Mesenchymal stem cell (in vitro differentiated cells and primary cell): ENCODE data around the gene ECE1.

Experiments used
- DNase-seq: peaks from one replicate; pipeline ENCODE4 v3.0.0-alpha.2; 2013
- H2AFZ ChIP-seq: one replicate; pipeline ENCODE4 v1.6.1; 2013; ENCODE audit warnings: low read depth, mild to moderate bottlenecking, control low read depth, inconsistent platforms, low read length, moderate library complexity
- H2AK5ac ChIP-seq: 2 replicates; pipeline ENCODE4 v1.6.1; 2013; ENCODE audit warnings: low read length, moderate library complexity, mild to moderate bottlenecking, inconsistent platforms; ENCODE audit not compliant: severe bottlenecking
- H2BK120ac ChIP-seq: one replicate; pipeline ENCODE4 v1.6.1; 2013; ENCODE audit warnings: low read depth, mild to moderate bottlenecking, inconsistent platforms, low read length, moderate library complexity
- H2BK12ac ChIP-seq, 2 experiments: one replicate each; pipeline ENCODE4 v1.6.1; 2013; ENCODE audit warnings: inconsistent platforms in 2 of 2, low read length in 2 of 2, mild to moderate bottlenecking in 2 of 2, moderate library complexity in 2 of 2, control low read depth in 1 of 2
- H2BK15ac ChIP-seq: one replicate; pipeline ENCODE4 v1.6.1; 2013; ENCODE audit warnings: mild to moderate bottlenecking, low read depth, inconsistent platforms; ENCODE audit not compliant: poor library complexity, severe bottlenecking
- H2BK5ac ChIP-seq: 2 replicates; pipeline ENCODE4 v1.6.1; 2013; ENCODE audit warnings: low read depth, mild to moderate bottlenecking, low read length, control low read depth, inconsistent platforms; ENCODE audit not compliant: poor library complexity, severe bottlenecking
- H3K14ac ChIP-seq, 2 experiments: one replicate each; pipeline ENCODE4 v1.6.1; 2013; ENCODE audit warnings: inconsistent platforms in 2 of 2, low read length in 2 of 2, control low read depth in 1 of 2, mild to moderate bottlenecking in 1 of 2, moderate library complexity in 1 of 2
- H3K18ac ChIP-seq, 2 experiments: one replicate each; pipeline ENCODE4 v1.6.1; 2013; ENCODE audit warnings: inconsistent platforms in 2 of 2, low read length in 2 of 2, control low read depth in 1 of 2, low read depth in 1 of 2, mild to moderate bottlenecking in 1 of 2
- H3K23ac ChIP-seq, 2 experiments: one replicate each; pipeline ENCODE4 v1.6.1; 2013; ENCODE audit warnings: inconsistent platforms in 2 of 2, low read length in 2 of 2, mild to moderate bottlenecking in 2 of 2, moderate library complexity in 2 of 2, control low read depth in 1 of 2
- H3K27ac ChIP-seq: 2 replicates; pipeline ENCODE4 v1.5.1; 2013; ENCODE audit warnings: mild to moderate bottlenecking, moderate library complexity, low read length, control low read depth, inconsistent platforms; ENCODE audit not compliant: poor library complexity, severe bottlenecking
- H3K27me3 ChIP-seq, 2 experiments: 2 replicates each; pipeline versions ENCODE4 v1.6.1 to v1.7.0; 2013; ENCODE audit warnings: low read length in 2 of 2, mild to moderate bottlenecking in 2 of 2, moderate library complexity in 2 of 2, control low read depth in 1 of 2, inconsistent platforms in 1 of 2; ENCODE audit not compliant: control insufficient read depth in 1 of 2, insufficient read depth in 1 of 2
- H3K36me3 ChIP-seq, 2 experiments: 2 replicates each; pipeline versions ENCODE4 v1.6.1 to v1.7.0; 2013; ENCODE audit warnings: low read length in 2 of 2, control low read depth in 1 of 2, inconsistent platforms in 1 of 2, low read depth in 1 of 2, mild to moderate bottlenecking in 1 of 2; ENCODE audit not compliant: insufficient read depth in 2 of 2, control insufficient read depth in 1 of 2
- H3K4ac ChIP-seq, 2 experiments: one replicate each; pipeline ENCODE4 v1.6.1; 2013; ENCODE audit warnings: inconsistent platforms in 2 of 2, low read length in 2 of 2, mild to moderate bottlenecking in 2 of 2, moderate library complexity in 2 of 2, control low read depth in 1 of 2, low read depth in 1 of 2
- H3K4me1 ChIP-seq: 2 replicates; pipeline ENCODE4 v1.6.1; 2013; ENCODE audit warnings: low read depth, low read length, control low read depth; ENCODE audit not compliant: control insufficient read depth, insufficient read depth
- H3K4me2 ChIP-seq: 2 replicates; pipeline ENCODE4 v1.6.1; 2013; ENCODE audit warnings: low read length, mild to moderate bottlenecking, inconsistent platforms; ENCODE audit not compliant: poor library complexity, severe bottlenecking
- H3K4me3 ChIP-seq, 2 experiments: 2 replicates each; pipeline versions ENCODE4 v1.5.1 to v1.7.0; 2013; ENCODE audit warnings: low read length in 2 of 2, mild to moderate bottlenecking in 2 of 2, control low read depth in 1 of 2, low read depth in 1 of 2; ENCODE audit not compliant: insufficient read depth in 1 of 2
- H3K79me1 ChIP-seq: replicated peaks from 2 replicates; pipeline ENCODE4 v1.6.1; 2013; ENCODE audit warnings: mild to moderate bottlenecking, control low read depth, low read length, inconsistent platforms; ENCODE audit not compliant: poor library complexity, severe bottlenecking
- H3K9ac ChIP-seq: 2 replicates; pipeline ENCODE4 v1.7.0; 2013; ENCODE audit warnings: mild to moderate bottlenecking, low read length, moderate library complexity
- H3K9me3 ChIP-seq: 2 replicates; pipeline ENCODE4 v1.7.0; 2013; ENCODE audit warnings: mild to moderate bottlenecking, low read length; ENCODE audit not compliant: control insufficient read depth
- H4K8ac ChIP-seq: one replicate; pipeline ENCODE4 v1.6.1; 2013; ENCODE audit warnings: inconsistent platforms, mild to moderate bottlenecking, low read length, moderate library complexity
- H4K91ac ChIP-seq: one replicate; pipeline ENCODE4 v1.6.1; 2013; ENCODE audit warnings: mild to moderate bottlenecking, low read length, inconsistent platforms
- WGBS: methylation state at CpG from one replicate; pipeline ENCODE4 v1.1.7; 2013; ENCODE audit warnings: mixed read lengths; 5-methylcytosine and 5-hydroxymethylcytosine counted together

The ECE1 gene

GRCh38 chr1:21255284-21255942 lies 34.9 kb downstream of the ECE1 start:
- peak overlapping the region; percentile 61 for H4K8ac ChIP-seq
- WGBS: 58% methylated on average over 11 of the region's 11 CpGs
- DNase-seq: peak; percentile 91
- peaks cover 3% of the 10 kb centered on the region for H3K79me1 ChIP-seq
- peak overlapping the region; percentile 66 for H3K9ac ChIP-seq
- no peak overlapping the region for H2AK5ac ChIP-seq
- no peak overlapping the region for H3K14ac ChIP-seq
- H3K4me3 ChIP-seq: no peak overlapping the region
- H2AFZ ChIP-seq: no peak overlapping the region
- H2BK5ac ChIP-seq: no peak overlapping the region
- H2BK12ac ChIP-seq: no peak overlapping the region
- no peaks in the 10 kb centered on the region for H3K27me3 ChIP-seq
- peaks cover 63 to 65% of the 10 kb centered on the region in 2 experiments for H3K36me3 ChIP-seq
- H2BK120ac ChIP-seq: no peak overlapping the region
- H3K27ac ChIP-seq: no peak overlapping the region
- H3K18ac ChIP-seq: no peak overlapping the region
- no peak overlapping the region for H3K4ac ChIP-seq
- no peak overlapping the region for H4K91ac ChIP-seq
- no peak overlapping the region for H2BK15ac ChIP-seq
- H3K23ac ChIP-seq: no peak overlapping the region
- no peak overlapping the region for H3K4me2 ChIP-seq
- peaks cover 21% of the 10 kb centered on the region for H3K4me1 ChIP-seq
- H3K9me3 ChIP-seq: no peaks in the 10 kb centered on the region

GRCh38 chr1:21254335-21254951 lies 35.8 kb downstream of the ECE1 start:
- Histone ChIP-seq H2AFZ (no peak overlapping the region), H2BK12ac (no peak overlapping the region), H2BK5ac (no peak overlapping the region), H3K4me1 (peaks cover 22% of the 10 kb centered on the region), H3K23ac (no peak overlapping the region), H2BK120ac (no peak overlapping the region), H3K4ac (no peak overlapping the region), H3K36me3 (peaks cover 55 to 60% of the 10 kb centered on the region in 2 experiments), H3K9me3 (no peaks in the 10 kb centered on the region), H3K27ac (no peak overlapping the region), H3K4me2 (no peak overlapping the region), H4K8ac (no peak overlapping the region), H3K4me3 (peak overlapping the region in 1 of 2 experiments; percentile 20), H2BK15ac (no peak overlapping the region), H3K79me1 (peaks cover 5% of the 10 kb centered on the region), H3K9ac (peak overlapping the region; percentile 66), H3K18ac (no peak overlapping the region), H4K91ac (no peak overlapping the region), H2AK5ac (peak overlapping the region; percentile 1), H3K14ac (no peak overlapping the region), H3K27me3 (no peaks in the 10 kb centered on the region)
- WGBS: 96% methylated on average over 8 of the region's 8 CpGs
- no peak for DNase-seq

DNA sequence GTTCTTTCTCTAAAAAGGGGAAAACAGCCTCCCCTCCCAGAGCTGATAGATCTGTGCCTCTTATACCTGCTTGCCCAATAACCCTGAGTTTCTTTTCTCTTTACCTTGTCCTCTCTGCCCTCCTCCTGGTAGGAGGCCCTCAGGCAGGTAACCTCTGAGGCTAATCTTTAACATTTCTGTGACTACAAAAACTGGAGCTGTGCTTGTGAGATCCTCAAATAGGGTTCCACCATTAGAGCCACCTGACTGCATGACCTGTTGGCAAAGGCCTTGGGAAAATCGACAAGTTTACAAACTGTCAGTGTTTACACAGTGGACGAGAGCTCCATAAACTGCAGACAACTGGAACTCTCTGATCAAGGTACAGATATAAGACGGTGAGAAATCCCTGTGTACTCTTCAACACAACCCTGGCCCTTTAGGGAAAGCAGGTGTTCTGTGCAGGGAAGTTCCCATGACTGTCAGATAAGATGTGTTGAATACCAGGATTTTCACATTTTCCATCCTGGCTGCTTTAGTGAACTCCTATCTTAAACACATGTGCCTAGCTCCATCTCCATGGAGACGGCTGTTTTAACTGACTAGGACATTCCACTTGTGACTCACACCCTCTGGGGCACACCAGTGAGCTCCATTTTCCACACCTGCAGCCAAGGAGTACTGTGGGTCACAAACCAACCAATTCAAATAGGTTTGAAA lies 38.3 kb downstream of the ECE1 start:
- Histone ChIP-seq H2BK5ac (no peak overlapping the region), H3K36me3 (peaks cover 43 to 49% of the 10 kb centered on the region in 2 experiments), H2BK120ac (no peak overlapping the region), H2BK15ac (no peak overlapping the region), H3K79me1 (peaks cover 9% of the 10 kb centered on the region), H4K91ac (no peak overlapping the region), H3K14ac (no peak overlapping the region), H3K27me3 (no peaks in the 10 kb centered on the region), H3K18ac (no peak overlapping the region), H3K4me3 (no peak overlapping the region), H3K9me3 (no peaks in the 10 kb centered on the region), H3K4me2 (peak overlapping the region; percentile 36), H2AK5ac (peak overlapping the region; percentile 51), H3K9ac (peak overlapping the region; percentile 82), H3K4ac (no peak overlapping the region), H4K8ac (no peak overlapping the region), H2AFZ (no peak overlapping the region), H3K23ac (no peak overlapping the region), H3K27ac (peak overlapping the region; percentile 5), H3K4me1 (peaks cover 29% of the 10 kb centered on the region), H2BK12ac (no peak overlapping the region)
- DNase-seq: peak; percentile 98
- WGBS: 18% methylated on average over 4 of the region's 4 CpGs

GRCh38 chr1:21249940-21250493 lies 40.2 kb downstream of the ECE1 start:
- Histone ChIP-seq H3K4me2 (no peak overlapping the region), H3K36me3 (peaks cover 36 to 50% of the 10 kb centered on the region in 2 experiments)
- WGBS: 96% methylated on average over 8 of the region's 9 CpGs

More at GRCh38 chr1:21249940-21250493, 40.2 kb downstream of the ECE1 start:
- Histone ChIP-seq H3K14ac (no peak overlapping the region), H3K23ac (no peak overlapping the region), H3K4me1 (peaks cover 29% of the 10 kb centered on the region), H3K27ac (no peak overlapping the region), H3K9me3 (no peaks in the 10 kb centered on the region), H3K9ac (no peak overlapping the region), H2BK12ac (no peak overlapping the region), H2AK5ac (no peak overlapping the region), H2AFZ (no peak overlapping the region), H2BK5ac (no peak overlapping the region), H3K4ac (no peak overlapping the region), H3K4me3 (no peak overlapping the region), H4K91ac (no peak overlapping the region), H4K8ac (no peak overlapping the region), H3K79me1 (peaks cover 9% of the 10 kb centered on the region), H3K18ac (no peak overlapping the region), H3K27me3 (no peaks in the 10 kb centered on the region), H2BK15ac (no peak overlapping the region), H2BK120ac (no peak overlapping the region)
- no peak for DNase-seq
